HG03064 (cell line): ENCODE results near the gene SRGAP3.

ENCODE experiments used
- ATAC-seq: cut with Tn5 transposase; IDR thresholded peaks from one replicate; pipeline ENCODE4 v1.9.1; 2021; ENCODE audit warnings: low read depth; ENCODE audit not compliant: unreplicated experiment

Gene SRGAP3

GRCh38 chr3:8996681-8997121 is 252.7 kb downstream of the SRGAP3 start:
- no peak for ATAC-seq

GRCh38 chr3:8996216-8996615 is 253.2 kb downstream of the SRGAP3 start:
- no peak for ATAC-seq

DNA sequence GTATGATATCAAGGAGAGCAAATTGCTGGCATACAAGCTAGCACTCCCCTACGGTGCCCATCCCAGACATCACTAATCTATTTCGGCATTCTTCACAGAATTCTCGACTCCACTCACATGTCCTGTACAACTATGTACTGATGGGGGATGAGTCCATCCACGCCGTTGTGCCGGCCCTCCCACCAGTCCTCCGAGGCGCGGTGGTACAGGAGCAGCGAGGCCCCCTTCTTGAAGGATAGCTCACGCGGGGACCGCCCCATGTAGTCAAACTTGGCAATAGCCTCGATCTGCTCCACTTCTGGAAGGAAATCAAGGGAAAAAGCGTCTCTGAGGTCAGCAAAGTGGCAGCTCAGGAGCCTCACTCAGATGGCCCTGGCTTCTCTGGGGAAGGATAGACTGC is 255.2 kb downstream of the SRGAP3 start:
- no peak for ATAC-seq

GRCh38 chr3:8993331-8993730 is 256.1 kb downstream of the SRGAP3 start:
- no peak for ATAC-seq

- no peak for ATAC-seq
Measured at GRCh38 chr3:8992854-8993253, 256.6 kb downstream of the SRGAP3 start.

- ATAC-seq: no peak
Measured at GRCh38 chr3:8992199-8992598, 257.2 kb downstream of the SRGAP3 start.

GRCh38 chr3:8990266-8991215 is 258.9 kb downstream of the SRGAP3 start:
- ATAC-seq: no peak

DNA sequence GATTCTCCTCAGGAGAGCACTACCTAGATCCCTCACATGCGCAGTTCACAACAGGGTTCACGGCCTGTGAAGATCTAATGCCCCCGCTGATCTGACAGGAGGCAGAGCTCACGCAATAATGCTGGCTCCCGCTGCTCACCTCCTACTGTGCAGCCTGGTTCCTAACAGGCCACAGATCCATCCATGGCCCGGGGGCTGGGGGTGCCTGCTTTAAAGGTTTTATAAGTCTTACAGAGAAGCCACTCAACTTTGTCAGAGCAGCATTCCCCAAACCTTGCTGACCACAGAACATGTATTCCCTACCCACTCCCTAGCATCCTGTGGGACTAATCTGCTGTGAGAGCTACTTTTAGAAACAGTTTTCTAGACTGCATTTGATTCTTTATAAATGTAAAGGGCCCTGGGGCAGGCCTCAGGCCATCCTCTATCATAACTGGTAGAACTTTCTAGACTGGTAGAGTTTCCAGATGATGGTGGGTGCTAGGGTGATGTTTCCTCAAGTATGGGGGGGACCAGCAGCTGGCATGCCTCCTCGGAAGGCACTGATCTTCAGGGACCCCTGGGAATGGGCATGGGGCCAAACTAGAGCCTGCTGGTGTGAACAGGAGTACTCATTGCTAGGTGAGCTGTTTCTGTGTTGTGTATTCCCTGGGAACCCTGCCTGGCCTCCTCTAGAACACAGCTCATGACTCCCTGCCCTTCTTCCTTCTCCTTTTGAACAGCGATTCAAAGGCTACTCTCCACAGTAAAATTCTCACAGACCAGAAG is 260.5 kb downstream of the SRGAP3 start:
- no peak for ATAC-seq

- ATAC-seq: no peak
Measured at GRCh38 chr3:8988384-8988655, 261.1 kb downstream of the SRGAP3 start.

DNA sequence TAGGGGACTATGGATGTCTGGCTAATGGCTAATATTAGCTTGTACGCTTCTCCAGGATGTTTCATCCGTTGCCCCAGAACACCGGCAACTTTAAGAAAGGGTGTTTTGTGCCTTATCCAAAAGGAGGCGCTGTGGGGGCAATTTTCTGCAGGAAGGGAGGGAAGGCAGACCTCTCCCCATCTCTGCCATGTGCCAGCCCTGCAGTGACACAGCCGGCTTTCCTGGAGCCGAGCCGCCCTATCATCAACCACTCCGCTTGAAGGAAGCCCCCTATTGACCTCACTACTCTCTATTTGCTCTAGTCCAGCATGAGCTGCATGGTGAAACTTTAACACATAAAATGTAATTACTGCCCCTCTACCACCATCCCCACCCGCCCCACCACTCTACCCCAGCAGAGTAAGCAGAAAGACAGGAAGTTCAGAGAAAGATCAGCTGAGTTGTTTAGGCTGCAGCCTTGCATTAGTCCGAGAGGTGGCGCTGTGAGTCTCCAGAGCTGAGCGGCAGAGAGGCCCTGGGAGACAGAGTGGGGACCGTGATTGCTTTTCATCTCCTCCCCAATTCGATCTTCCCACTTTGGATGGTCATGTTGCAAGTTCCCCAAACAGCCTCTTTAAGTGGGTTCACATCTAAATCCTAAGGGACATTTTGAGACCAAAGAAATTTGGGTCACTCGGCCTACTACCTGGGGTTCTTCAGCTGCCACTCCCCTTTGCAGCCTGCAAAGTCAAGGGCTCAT is 261.6 kb downstream of the SRGAP3 start:
- no peak for ATAC-seq

DNA sequence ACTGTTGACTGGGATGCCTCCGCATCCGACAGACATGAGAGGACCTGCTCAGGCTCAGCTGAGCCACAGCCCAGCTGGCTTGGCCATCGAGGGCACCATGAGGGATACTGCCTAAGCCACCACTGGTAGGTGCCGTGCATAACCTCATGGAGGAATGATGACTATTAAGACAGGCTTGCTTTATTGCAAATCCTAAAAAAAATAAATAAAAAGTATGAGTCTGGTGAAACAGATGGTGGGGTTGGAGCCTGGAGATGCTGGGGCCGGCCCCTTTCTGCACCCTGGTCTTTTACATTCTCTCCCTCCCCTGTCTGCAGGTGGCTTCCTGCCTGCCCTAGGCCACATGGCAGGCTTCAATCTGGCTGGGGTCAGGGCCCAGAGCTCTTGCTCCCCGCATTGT is 262.2 kb downstream of the SRGAP3 start:
- no peak for ATAC-seq

GRCh38 chr3:8986741-8987140 is 262.7 kb downstream of the SRGAP3 start:
- ATAC-seq: no peak

DNA sequence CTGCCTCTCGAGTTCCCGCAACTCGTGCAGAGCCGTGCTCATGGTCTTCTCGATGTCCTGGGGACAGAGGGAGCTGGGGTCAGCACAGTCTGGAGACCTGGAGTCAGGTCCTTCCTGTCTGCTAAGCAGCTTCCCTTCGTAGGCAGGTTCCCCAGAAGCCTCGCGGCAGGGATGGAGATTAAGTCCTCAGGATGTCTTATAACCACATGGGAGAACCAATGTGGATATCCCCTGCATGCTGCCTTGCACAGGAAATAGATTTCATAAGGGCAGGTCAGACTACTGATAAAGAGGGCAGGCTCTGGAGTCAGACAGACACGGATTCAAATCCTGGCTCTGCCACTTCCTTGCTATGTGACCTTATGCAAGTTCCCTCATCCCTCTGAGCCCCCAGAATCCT is 263.6 kb downstream of the SRGAP3 start:
- ATAC-seq: no peak

DNA sequence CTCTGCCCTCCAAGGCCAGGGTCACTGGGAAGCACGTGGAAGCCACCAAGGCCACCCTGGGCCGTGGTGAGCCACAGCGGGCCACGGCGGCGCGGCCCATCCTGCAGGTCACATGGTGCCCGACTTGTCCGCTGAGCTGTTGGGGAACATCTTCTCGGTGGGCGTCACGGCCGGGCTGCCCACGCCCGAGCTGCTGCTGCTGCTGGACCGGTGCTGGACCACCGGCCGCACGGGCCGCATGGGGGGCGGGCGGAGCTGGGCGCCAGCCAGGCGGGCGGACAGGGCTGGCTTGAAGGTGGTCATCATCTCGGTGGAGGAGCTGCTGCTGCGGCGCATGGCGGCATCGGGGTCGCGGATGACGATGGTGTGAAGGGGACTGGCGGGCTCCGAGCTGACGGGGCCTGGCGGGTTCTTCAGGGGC is 264.0 kb downstream of the SRGAP3 start:
- no peak for ATAC-seq

DNA sequence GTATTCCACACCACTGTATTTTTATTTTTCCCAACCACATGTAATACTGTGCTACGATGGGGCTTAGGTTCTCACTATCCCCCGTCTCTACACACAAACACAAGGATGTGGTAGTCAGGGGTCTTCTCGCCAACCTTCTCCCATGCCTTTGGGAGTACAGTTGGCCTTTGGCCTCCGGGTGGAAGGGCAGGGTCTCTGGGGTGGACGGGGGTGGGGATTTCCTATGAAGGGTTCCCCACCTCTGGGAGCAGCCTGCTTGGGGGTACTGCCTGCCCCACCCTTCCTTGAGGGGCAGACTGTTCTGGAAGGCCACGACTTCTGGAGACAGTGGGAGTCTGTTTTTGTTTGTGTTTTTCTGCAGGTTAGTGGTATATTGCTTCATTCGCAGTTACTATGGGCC is 264.9 kb downstream of the SRGAP3 start:
- ATAC-seq: no peak

- ATAC-seq: no peak
Measured at GRCh38 chr3:8984081-8984480, 265.4 kb downstream of the SRGAP3 start.

- no peak for ATAC-seq
Measured at GRCh38 chr3:8983591-8983990, 265.9 kb downstream of the SRGAP3 start.

DNA sequence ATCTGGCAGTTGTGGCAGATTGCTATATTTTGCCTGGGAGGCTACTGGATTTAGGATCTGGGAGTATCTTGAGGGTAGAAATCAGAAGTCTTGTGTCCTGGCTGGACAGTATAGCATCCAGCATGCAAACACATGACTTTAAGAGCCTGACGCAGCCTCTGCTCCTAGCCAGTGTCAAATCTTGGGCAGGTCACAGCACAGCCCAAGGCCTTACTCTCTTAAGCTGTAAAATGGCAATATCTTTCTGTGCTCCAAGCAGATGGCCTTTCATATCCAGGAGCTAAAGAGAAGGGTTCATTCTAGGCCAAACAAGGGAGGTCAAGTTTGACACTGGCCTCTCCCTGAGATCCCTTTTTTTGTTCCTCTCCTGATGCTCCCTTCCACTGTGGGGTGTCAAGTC is 266.4 kb downstream of the SRGAP3 start:
- no peak for ATAC-seq

GRCh38 chr3:8982509-8982908 is 266.9 kb downstream of the SRGAP3 start:
- no peak for ATAC-seq

- no peak for ATAC-seq
Measured at GRCh38 chr3:8981700-8982099, 267.7 kb downstream of the SRGAP3 start.

DNA sequence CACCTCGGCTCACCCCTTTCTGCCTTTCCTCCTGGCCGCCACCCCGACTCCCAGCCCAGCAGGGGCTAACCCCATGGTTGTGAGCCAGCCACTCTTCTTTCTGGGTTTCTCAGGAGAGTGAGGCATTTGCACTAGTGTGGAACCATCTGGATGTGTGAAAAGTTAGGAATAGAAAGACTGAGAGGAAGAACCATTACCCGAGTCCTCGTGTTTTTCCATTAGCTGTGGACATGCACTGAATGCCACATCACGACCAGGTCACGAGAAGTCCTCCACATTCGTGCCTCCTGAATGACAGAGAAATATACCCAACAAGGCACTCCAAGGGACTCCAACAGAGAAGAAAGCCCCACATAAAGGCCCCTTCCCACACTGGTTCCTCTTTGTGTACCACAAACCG is 268.1 kb downstream of the SRGAP3 start:
- no peak for ATAC-seq
